ENCODE data around the gene KRTAP2-2.
A peak's percentile ranks its signal among the peaks of the same experiment; 100 is the strongest.

The KRTAP2-2 gene

DNA sequence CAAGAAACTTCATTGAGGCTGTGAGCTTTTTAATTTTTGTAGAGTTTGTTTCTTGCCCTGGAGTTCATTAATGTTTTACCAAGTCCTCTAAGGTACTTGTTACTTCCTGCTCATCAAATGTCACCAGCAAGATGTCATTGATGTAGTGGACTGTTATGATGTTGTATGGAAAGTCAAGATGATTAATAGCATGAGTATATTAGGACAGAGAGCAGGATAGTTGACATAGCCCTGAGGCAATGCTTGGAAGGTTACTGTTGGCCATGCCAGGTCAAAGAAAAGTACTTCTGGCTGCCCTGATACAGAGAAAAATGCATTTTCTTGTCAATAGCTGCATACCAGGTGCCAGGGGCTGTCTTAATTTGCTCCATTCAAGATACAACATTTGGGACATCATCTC, 34.7 kb downstream of the KRTAP2-2 start:
- no peak for DNase-seq

DNA sequence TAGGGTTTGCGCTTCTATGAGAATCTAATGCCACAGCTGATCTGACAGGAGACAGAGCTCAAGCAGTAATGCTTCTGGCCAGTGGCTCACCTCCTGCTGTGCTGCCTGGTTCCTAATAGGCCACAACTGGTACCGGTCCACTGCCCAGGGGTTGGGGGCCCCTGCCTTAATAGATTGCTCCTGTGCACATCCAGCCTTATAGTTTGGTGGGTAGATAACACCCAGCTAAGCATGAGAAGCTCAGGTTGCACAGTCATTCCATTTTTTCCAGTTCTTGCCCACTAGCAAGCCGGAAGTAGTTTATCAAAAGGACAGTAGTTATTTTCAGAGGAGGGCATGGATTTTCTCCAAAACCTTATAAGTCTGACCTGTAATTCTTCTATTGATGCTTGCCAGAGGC, 35.6 kb downstream of the KRTAP2-2 start:
- no peak for DNase-seq

DNA sequence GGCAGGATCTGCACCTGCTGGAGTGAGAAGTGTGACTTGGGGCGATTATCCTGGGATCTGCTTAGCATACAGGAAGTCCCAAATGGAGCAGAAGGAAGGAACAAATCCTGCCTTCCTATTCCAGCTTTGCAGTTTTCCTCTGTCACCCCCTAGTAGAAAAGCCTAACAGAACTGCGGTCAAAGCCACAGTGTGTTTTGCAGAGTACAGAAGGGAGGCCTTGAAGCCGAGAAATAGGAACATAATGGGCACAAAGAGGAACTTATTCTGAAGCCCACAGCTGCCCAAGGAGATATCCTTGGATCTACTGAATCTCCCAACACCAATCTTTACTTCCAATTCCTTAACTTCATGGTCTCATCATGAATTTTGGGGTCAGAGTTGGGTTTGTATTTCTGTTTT, 36.5 kb downstream of the KRTAP2-2 start:
- no peak for DNase-seq

DNA sequence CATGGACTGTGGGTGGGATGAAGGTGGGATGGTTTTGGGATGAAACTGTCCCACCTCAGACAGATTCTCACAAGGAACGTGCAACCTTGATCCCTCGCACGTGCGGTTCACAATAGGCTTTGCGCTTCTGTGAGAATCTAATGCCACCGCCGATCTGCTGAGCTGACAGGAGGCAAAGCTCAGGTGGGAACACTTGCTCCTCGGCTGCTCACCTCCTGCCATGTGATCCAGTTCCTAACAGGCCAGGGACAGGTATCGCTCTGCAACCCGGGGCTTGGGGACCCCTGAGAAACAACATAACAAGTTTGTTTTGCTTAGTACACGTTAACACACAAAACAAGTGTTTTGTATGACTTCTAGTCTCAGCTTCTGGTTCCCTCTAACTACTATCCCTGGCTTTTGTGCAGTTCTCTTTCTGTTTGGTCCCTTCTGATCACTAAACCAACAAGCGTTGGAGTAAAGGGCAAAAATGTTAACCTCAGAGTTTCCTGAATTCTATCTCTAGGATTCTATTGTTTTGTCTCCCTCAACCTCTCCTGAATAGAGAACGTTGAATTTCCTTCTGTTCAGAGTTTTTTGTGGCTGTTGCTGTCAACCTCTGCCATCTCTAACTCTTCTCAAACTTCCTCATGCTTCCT, 38.3 kb downstream of the KRTAP2-2 start:
- no peak for DNase-seq

DNA sequence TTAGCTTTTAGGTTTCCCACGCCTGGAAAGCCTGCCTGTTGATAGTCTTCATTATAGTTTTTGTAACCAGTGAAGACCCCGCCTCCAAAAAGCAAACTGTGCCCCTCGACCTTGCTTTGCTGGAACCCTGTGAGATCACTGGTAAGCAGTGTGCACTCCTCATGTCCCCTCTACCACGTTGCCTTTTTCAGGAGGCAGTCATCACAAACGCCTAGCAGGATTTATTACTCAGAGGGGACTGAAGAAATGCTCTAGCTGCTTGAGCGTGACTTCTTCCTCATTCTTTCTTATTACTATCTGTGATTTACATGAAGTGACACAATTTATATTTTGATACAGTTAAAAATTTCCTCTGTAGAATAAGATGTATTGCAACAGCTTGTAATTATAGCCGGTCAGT, 39.6 kb downstream of the KRTAP2-2 start:
- no peak for DNase-seq

DNA sequence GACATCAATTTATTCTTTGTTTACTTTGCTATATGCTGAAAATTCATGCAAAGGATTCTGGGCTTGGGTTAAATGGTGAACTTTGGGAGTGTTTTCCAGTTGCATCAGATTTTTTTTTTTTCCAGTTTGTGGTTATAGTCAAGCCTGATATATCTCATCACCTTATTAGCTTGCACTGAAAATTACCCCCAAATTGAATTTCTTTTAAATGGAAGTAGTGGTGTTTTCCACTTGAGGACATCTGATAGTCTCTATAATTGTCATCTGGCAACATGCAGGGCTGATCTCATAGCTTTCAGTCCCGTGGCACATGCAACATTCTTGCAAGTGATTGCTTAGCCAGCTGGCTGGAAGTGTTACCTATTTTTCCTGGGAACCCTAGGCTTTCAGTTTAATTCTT, 41.4 kb downstream of the KRTAP2-2 start:
- peak; percentile 68 for DNase-seq

DNA sequence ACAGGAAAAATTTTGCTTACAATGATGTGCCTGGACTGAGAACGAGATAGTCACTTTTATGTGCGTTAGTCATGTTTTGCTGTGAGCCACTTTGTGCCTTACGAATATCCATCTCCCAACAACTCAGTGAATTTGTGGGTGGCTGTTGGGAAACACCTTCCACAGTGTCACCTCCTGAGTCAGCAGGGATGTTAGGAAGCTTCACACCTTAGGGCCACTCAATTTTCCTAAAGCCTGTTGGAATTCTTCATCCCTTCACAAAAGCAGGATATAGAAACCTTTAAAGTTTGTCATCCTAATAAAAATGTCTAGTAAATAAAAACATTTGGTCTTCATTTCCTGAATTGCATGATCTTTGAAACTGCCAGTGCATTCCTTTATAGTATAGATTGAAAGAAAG, 41.8 kb downstream of the KRTAP2-2 start:
- no peak for DNase-seq

DNA sequence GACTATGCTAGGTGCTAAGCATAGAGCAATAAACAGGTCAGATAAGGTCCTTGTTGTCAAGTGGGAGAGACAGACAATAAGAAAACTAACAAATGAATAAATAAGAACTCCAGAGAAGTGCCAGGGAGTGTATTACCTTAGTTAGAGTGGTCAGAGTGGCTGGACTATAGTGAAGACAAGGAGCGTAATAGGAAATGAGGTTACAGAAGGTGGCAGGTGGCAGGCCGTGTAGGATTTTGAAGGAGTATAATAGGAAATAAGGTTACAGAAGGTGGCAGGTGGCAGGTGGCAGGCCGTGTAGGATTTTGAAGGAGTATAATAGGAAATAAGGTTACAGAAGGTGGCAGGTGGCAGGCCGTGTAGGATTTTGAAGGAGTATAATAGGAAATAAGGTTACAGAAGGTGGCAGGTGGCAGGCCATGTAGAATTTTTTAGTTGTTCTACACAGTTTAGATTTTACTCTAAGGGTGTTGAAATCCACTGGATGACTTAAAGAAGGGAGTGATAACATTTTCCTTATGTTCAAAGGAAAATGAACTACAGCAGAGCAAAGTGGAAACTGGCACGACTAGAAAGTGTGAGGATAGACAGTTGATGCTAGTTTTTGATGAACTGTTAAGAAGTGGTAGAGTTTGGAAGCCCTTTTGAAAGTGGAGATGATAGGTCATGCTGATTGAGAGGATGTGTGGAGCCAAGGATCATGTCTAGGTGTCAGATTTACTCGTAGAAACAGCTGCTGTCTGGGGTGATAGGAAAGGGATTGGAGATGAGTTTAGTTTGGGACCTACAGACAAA, 42.5 kb downstream of the KRTAP2-2 start:
- no peak for DNase-seq

DNA sequence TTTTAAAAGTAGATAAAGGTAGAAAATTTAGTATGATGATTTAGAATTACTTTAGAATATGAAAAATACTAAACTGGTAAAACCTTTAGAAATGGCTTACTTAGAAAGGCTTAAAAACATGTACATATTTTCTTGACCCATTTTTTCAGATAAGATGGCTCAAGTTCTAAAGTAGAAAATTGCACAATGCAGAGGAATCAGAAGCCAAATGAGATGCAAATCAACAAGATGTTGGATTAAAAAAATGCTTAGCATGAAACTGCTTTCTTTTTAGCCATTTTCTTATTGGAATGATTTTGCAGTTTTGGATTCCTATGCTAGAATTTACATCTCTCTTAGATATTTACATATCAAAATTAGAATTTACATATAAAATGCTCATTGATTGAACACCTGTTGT, 44.6 kb downstream of the KRTAP2-2 start:
- DNase-seq, result no peak

DNA sequence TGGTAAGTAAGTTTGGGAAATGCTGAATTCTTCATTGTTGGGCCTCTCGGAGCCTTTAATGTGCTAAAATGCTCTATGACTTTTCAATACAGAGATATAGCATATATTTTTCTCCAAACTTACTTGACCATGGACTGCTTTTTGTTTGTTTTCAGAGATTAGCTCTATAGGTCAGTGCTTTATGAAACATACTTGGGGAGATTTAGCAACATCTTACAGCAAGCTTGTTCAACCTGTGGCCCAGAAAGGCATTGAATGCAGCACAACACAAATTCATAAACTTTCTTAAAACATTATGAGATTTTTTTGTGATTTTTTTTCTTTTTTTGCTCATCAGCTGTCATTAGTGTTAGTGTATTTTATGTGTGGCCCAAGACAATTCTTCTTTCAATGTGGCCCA, 45.1 kb downstream of the KRTAP2-2 start:
- DNase-seq, result no peak

DNA sequence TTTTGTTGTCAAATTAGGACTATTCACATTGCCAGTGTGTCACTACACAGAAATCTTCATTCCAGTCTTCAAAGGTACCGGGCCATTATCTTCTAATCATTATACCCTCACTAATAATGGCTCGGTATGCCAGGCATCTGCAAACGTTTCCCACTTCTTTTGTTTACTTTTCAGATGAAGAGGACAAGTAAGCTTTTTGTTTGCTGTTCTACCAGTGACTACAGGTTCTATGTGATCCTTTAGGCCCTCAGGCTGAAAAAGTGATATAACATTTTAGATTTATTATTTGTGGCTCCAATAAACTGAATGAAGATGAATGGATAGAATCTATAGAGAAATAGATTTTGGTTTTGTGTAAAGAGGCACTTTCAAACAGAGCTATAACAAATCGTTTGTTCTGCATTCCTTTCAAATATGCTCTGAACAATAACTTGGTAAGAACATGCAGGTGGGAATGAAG, 45.7 kb downstream of the KRTAP2-2 start:
- DNase-seq, result peak; percentile 21

DNA sequence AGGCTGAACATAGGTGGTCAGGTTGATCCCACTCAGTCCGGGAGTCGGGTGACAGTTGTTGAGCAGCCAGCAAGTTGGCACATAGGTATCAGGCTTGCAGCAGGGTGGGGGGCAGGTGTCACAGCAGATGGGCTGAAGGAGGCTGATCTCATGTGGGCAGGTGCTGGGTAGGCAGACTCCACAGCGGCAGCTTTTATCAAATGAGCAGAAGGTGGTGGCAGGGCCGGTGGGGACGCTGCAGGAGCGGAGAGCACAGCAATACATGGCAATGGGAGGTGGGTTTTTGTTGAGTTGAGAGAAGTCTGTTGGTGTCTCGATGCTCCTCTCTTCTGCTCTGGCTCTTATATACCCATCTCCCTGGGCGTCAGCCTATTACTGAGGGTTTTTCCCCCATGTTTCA, 46.2 kb downstream of the KRTAP2-2 start, which contains the start of gene KRTAP3-1:
KRTAP3-1 (minus strand) TSS at position 318 of the 400 bp plus-strand sequence; CDS start at position 264, 54 bp downstream.
- DNase-seq, result peak; percentile 54
